Stimulated activated CD4-positive, alpha-beta T cell treated with anti-CD3 and anti-CD28 coated beads, Interleukin-4, amount 100 ng/mL, for 1 hour (primary cell): ENCODE measurements around the gene GALM.
"Not testable (repeated sequence)": the region's sequence is repeated elsewhere in the genome, so short reads cannot be mapped to it uniquely, and the experiment has no call there.

ENCODE experiments used
- DNase-seq: peaks from one replicate; pipeline ENCODE4 v3.0.0-alpha.2; 2020

GALM gene

GRCh38 chr2:38650717-38651116 lies 15.2 kb upstream of the GALM start:
- DNase-seq: no peak

GRCh38 chr2:38652431-38653273 lies 13.3 kb upstream of the GALM start:
- DNase-seq: no peak

GRCh38 chr2:38653380-38653714 lies 12.6 kb upstream of the GALM start:
- DNase-seq: no peak

GRCh38 chr2:38653715-38654527 lies 12.0 kb upstream of the GALM start:
- DNase-seq: peak; percentile 74

- no peak for DNase-seq
These were observed 11.2 kb upstream of the GALM start for GRCh38 chr2:38654528-38655381.

GRCh38 chr2:38655441-38655840 lies 10.5 kb upstream of the GALM start:
- no peak for DNase-seq

GRCh38 chr2:38656866-38657480 lies 8.9 kb upstream of the GALM start:
- no peak for DNase-seq

- DNase-seq: no peak
These were observed 7.3 kb upstream of the GALM start for GRCh38 chr2:38658613-38659012.

GRCh38 chr2:38659115-38659514 lies 6.8 kb upstream of the GALM start:
- DNase-seq: no peak

- no peak for DNase-seq
These were observed 5.6 kb upstream of the GALM start for GRCh38 chr2:38660282-38660681.

- no peak for DNase-seq
These were observed 4.6 kb upstream of the GALM start for GRCh38 chr2:38661306-38661705.

- no peak for DNase-seq
These were observed 619 bp downstream of the GALM start for GRCh38 chr2:38666556-38666910.

- DNase-seq: no peak
These were observed 2.2 kb downstream of the GALM start for GRCh38 chr2:38668092-38668491.

- no peak for DNase-seq
These were observed 3.0 kb downstream of the GALM start for GRCh38 chr2:38668779-38669479.

GRCh38 chr2:38671303-38671702 lies 5.4 kb downstream of the GALM start:
- DNase-seq: no peak

GRCh38 chr2:38671946-38672345 lies 6.0 kb downstream of the GALM start:
- no peak for DNase-seq

GRCh38 chr2:38672445-38673391 lies 6.8 kb downstream of the GALM start:
- no peak for DNase-seq

GRCh38 chr2:38676681-38677080 lies 10.8 kb downstream of the GALM start:
- DNase-seq: no peak

- not testable (repeated sequence) for DNase-seq
These were observed 15.0 kb downstream of the GALM start for GRCh38 chr2:38680868-38681267.

- DNase-seq: no peak
These were observed 16.2 kb downstream of the GALM start for GRCh38 chr2:38682008-38682575.

- DNase-seq: peak; percentile 11
These were observed 16.7 kb downstream of the GALM start for GRCh38 chr2:38682620-38683019.
